Activated CD4-positive, alpha-beta T cell treated with anti-CD3 and anti-CD28 coated beads, Interleukin-2, Interleukin-6, amounts not matched to agents 100 ng/mL and 50 ng/mL, durations not matched to agents 16 hours and 8 hours (primary cell): Measurements from ENCODE around the gene PDPK1.
"Not testable (repeated sequence)": the region's sequence is repeated elsewhere in the genome, so short reads cannot be mapped to it uniquely, and the experiment has no call there.

Experiments used
- DNase-seq: peaks from one replicate; pipeline ENCODE4 v3.0.0-alpha.2; 2020

PDPK1 gene

DNA sequence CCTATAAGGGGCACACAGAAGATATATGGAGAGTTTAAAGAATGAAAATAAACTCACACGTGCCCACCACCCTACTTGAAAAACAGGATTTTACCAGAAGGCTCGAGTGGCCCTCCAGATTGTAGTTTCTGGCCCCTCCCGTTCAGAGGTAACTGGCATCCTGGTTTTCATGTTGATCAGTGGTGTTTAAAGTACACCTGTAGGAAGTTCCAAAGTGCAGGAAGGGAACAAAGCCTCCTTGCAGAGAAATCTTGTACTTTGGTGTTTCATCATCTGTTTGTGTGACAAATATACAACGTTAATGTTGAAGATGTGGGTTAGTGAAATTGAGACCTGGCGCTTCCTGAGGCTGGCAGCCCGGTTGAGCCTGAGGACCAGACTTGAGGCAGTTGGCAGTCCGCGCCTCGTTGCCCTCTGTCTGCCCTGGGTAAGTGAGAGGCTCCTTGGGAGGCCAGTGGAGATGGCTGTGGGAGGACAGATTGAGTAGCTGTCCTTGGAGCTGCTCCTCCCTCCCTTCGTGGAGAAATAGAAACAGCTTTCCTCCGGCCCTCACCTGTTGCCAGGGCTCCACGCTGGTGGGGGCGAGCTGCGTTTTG is 12.6 kb downstream of the PDPK1 start:
- not testable (repeated sequence) for DNase-seq

- not testable (repeated sequence) for DNase-seq
Measured at GRCh38 chr16:2551420-2551889, 13.6 kb downstream of the PDPK1 start.

- not testable (repeated sequence) for DNase-seq
Measured at GRCh38 chr16:2554709-2555425, 17.0 kb downstream of the PDPK1 start.

GRCh38 chr16:2557150-2557549 is 19.3 kb downstream of the PDPK1 start:
- not testable (repeated sequence) for DNase-seq

DNA sequence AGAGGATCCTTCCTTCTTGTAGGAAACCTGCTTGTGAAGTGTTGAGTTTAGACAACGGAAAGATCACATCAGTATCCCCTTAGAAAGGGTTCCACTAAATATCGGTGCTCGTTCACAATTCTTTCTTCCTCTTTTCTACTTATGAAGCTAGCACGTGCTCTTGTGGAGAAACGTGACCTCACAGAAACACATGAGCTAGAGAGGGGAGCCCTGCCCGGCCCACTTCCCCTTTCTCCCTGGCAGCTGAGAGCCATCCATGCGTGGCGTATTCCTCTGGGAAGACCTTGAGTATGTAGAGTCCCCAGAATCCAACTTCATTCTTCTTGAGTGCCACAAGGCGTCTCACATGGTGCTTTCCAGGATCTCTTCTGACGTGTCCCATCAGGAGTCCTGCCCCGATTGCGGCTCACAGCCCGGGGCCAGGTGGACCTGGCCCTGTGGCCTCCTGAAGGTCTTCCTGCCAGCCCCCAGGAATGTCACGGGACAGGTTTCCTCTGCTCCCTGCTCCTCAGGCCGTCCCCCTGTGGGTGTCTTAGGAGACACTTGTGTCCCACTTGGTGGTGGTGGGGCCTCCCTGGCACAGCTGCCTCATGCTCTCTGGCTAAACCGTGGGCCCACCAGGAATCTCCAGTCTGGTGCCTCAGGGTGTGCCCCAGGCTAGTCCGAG is 22.4 kb downstream of the PDPK1 start:
- DNase-seq, result not testable (repeated sequence)

GRCh38 chr16:2560798-2561133 is 22.9 kb downstream of the PDPK1 start:
- peak; percentile 78 for DNase-seq

DNA sequence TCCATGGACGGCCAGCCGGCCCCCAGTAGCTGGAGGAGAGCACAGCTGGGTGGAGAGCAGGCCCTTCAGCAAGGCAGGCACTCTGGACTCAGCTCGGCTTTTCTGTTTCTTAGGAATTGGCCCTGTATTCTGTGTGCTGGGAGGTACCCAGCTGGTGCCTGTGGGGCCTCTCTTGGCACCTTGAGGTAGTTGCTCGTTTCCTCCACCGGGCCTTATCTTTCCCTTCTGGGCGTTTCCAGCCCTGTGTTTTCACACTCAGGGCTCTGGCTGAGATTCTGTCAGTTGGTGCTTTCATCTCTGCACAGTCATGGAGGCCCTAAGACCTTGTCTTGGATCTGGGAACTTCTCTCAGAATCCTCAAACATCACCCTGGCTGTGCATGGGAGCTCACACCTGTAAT is 29.7 kb downstream of the PDPK1 start:
- not testable (repeated sequence) for DNase-seq

DNA sequence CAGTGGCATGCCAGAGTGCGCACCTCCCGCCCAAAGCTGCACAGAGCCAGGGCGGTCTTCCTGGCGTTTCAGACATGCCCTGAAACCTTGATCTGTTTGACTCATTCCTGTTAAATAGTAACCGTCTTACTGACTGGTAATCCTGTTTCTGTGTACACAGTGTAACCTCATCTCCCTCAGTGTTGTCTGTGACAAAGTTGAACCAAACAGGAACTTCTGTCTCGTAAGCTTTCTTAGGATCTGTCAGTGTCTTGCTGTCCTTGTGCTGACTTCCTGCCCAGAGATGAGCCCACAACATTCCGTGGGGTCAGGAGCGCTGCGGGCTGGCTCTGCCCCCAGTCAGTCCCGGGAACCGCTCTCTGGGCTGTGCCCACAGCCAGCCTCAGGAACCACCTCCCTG is 30.8 kb downstream of the PDPK1 start:
- DNase-seq, result not testable (repeated sequence)

- DNase-seq, result not testable (repeated sequence)
Measured at GRCh38 chr16:2572704-2573103, 34.9 kb downstream of the PDPK1 start.

DNA sequence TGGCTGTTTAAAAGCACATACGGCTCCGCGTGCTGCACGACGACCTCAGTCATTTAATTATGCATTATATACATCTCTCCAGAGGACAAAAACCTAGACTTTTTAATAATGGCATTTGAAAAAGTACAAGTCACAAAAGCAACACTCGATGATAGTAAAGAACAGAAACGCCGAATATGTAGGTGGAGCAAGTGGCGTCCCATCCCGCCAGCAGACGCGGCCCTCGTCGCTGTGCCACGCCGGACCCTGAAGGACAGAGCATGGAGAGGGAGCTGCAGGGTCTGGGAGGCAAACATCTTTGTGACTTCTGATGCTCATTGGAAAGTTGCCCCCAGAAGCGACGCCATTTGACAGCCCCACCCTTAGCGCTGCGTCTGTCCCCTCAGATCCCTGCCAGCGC is 38.0 kb downstream of the PDPK1 start:
- DNase-seq, result not testable (repeated sequence)

GRCh38 chr16:2577044-2577443 is 39.2 kb downstream of the PDPK1 start:
- DNase-seq, result not testable (repeated sequence)

GRCh38 chr16:2578905-2579304 is 41.1 kb downstream of the PDPK1 start:
- DNase-seq, result not testable (repeated sequence)

- not testable (repeated sequence) for DNase-seq
Measured at GRCh38 chr16:2580143-2580542, 42.3 kb downstream of the PDPK1 start.

DNA sequence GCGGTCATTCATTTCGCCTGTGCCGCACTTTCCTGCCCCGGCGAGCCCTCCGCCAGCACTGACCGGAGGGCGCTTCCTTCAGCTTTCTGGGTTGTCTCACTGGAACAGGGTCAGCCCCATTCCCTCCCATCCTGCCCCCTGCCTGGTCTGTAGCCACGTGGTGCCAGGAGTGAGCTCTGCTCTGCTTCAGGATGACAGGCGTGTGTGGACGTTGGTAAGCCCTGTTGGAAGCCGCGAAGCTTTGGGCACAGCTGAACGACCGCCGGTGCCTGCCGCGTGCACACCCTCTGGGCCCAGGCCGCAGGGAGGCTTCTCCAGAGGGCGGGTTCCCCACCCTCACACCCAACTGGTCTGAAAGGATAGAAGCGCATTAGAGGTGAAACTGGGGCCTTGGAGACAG is 43.0 kb downstream of the PDPK1 start:
- not testable (repeated sequence) for DNase-seq

DNA sequence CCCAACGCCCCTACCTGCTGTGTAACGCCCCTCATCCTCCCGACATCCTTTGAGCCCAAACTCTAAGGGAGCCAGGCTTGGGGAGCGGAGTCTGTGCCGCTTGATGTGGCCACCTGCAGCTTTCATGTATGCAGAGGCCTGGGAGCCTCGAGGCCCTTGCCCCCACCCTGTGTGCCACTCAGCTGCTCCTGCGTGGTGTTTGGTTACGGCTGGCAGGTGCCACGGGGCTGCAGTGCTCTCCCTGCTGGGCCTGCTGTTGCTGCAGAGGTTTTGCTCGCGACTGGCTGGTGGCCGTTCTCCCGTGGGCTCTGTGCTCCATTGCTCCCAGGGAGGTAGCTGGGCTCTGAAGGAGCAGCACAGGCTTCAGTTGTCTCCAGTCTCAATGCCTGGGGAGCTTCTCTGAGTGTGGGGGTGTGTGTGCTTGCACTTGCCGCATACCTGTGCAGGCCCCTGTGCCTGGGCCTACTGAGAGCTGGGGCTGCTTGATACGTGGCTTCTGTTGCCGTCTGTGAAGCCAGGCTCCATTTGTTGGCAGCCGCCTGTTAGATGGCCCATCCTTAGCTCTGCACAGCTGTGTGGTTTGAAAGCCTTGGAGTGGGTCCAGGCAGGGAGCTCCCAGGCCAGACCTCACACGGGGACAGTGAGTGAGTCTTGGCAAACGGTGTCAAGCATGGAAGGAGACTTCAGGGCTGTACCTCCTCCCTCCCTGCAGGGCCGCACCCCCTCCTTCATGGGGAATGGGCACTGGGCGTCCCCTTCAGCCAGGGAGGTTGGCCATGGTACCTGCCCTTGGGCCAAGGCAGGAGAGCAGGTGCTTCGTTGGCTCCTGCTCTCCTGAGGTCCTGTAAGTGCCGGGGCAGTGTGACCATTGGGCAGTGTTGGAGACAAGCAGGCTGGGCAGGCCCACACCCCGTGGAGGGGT is 47.2 kb downstream of the PDPK1 start:
- DNase-seq, result no peak

DNA sequence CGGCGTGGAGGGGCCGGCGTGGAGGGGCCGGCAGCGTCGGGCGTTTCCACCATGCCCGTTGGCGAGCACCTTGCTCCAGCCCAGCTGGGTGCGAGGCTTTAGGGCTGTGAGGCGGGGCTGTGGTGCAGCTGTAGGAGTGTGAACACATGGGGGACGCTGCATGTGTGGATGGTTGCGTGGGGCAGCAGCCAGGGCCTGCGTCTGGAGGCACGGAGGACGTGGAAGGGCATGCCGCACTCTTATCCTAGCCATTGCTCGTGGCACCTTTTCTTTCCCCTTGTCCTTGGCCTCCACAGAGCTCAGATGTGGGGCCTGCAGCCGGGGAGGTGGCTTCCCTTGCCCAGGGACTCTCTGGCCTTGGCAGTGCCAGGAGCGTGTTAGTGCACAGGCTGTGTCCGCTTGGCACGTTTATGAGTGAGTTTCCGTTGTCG is 47.8 kb downstream of the PDPK1 start:
- DNase-seq, result no peak

GRCh38 chr16:2586241-2586640 is 48.4 kb downstream of the PDPK1 start:
- DNase-seq, result peak; percentile 18

DNA sequence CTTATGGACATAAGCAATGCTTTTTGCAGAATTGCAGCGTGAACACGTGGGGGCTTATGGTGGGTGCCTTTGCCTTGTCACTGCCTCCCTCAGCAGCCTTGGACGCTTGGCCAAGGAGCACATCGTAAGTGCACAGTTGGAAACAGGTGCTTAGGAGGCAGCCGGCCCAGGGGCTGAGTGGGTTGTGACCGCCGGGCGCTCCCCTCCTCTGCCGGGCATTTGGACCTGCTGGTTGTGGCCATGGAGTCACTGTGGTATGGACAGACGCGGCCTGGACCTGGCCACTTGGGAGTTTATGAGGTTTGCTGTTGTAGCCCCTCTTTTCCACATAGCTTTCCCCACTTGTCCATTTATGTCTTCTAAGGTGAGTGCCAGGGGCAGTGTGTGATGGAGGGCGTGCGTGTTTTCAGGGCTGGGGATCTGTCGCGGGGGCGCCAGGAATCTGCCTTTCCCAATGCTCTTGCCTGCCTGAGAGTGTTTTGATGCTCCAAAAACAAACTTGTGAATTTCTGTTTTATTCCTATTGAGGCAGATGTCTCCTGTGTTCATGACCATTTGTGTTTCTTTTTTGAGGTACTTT is 49.2 kb downstream of the PDPK1 start:
- no peak for DNase-seq

GRCh38 chr16:2587891-2588565 is 50.2 kb downstream of the PDPK1 start:
- no peak for DNase-seq

DNA sequence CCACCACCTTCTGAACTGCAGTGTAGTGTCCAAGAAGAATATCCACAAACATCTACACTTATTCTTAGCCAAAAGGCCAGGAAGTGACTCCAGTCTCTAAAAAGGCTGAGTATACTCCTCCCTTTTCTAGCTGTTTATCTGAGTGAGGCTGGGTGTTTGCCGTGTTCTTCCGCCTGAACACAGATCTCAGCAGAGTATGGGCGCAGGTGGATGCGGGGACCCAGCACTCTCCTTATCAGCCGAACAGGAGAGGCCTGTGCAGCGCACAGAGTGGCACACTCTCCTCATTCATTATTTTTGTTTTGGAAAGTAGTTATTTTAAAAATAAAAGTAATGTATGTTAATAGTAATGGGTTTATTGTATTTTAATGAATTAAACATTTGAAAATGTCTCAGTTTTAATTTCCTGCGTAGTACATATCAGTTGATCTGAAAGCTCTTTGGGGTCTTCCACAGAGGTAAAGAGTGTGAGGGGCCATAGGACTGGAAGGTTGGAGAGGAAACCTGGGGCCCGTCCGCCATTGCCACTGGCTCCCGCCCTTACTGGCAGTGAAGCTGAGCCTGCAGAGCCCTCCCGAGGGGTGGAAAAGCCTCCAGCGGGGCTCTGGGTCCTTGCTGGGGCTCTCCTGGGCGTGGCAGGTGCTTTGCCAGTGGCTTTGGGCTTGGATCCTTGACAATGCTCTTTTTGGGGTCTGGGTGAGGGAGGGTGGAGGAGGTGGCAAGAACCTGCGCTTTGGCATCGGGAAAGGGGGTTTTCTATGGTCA is 53.8 kb downstream of the PDPK1 start:
- no peak for DNase-seq

GRCh38 chr16:2592786-2593185 is 55.0 kb downstream of the PDPK1 start:
- no peak for DNase-seq
